ENCODE measurements around the gene PKNOX2.
A peak's percentile ranks its signal among the peaks of the same experiment; 100 is the strongest.

GRCh38 chr11:125170510-125171031 is 6.0 kb downstream of the PKNOX2 start:
- peak in 1 of 2 experiments; percentile 44; a peak in 1 of 4 replicates for TF ChIP-seq REST (IDR thresholded peaks at IDR 0.05; ENCODE audit: insufficient read depth in 1 of 2, low read depth in 2 of 2, low read length in 2 of 2)
- TF ChIP-seq SIN3A (IDR thresholded peaks at IDR 0.05; ENCODE audit: borderline replicate concordance, insufficient read depth, low read length) = peak; percentile 47; the same call in 1 of the 2 replicates
- no peak for TF ChIP-seq POLR2AphosphoS5 (IDR thresholded peaks at IDR 0.05; ENCODE audit: low read depth, low read length)
- TF ChIP-seq TAF1 (IDR thresholded peaks at IDR 0.05; ENCODE audit: borderline replicate concordance, insufficient read depth, low read length) = peak; percentile 74; the same call in 1 of the 2 replicates
- TF ChIP-seq FOXP2 (optimal IDR thresholded peaks at IDR 0.05; ENCODE audit: borderline replicate concordance, extremely low read depth, extremely low read length, insufficient read depth) = no peak
